Measurements from ENCODE around the gene ARSG.

Gene ARSG

DNA sequence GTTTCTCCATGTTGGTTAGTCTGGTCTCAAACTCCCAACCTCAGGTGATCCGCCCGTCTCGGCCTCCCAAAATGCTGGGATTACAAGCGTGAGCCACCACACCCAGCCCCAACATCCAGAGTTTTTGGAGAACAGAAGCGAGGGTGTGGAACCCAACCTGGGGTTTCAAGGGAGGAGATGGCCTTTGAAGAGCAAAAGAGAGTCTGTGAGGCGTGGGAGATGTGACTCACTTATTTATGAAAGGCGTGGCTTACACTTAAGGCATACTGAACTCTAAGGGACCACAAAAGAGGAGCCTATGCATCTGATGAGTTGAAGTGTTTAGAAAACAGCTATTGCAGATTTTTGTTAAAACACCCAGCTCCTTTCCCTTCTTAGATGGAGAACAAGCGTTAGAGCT lies 18.9 kb downstream of the ARSG start:
- DNase-seq (ENCODE audit: low read depth), result no peak
- no peak overlapping the region for H3K4me3 ChIP-seq (ENCODE audit: low read length)
- TF ChIP-seq, protein P1, sequence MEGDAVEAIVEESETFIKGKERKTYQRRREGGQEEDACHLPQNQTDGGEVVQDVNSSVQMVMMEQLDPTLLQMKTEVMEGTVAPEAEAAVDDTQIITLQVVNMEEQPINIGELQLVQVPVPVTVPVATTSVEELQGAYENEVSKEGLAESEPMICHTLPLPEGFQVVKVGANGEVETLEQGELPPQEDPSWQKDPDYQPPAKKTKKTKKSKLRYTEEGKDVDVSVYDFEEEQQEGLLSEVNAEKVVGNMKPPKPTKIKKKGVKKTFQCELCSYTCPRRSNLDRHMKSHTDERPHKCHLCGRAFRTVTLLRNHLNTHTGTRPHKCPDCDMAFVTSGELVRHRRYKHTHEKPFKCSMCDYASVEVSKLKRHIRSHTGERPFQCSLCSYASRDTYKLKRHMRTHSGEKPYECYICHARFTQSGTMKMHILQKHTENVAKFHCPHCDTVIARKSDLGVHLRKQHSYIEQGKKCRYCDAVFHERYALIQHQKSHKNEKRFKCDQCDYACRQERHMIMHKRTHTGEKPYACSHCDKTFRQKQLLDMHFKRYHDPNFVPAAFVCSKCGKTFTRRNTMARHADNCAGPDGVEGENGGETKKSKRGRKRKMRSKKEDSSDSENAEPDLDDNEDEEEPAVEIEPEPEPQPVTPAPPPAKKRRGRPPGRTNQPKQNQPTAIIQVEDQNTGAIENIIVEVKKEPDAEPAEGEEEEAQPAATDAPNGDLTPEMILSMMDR (conservative IDR thresholded peaks at IDR 0.05; ENCODE audit: low read length), result no peak

DNA sequence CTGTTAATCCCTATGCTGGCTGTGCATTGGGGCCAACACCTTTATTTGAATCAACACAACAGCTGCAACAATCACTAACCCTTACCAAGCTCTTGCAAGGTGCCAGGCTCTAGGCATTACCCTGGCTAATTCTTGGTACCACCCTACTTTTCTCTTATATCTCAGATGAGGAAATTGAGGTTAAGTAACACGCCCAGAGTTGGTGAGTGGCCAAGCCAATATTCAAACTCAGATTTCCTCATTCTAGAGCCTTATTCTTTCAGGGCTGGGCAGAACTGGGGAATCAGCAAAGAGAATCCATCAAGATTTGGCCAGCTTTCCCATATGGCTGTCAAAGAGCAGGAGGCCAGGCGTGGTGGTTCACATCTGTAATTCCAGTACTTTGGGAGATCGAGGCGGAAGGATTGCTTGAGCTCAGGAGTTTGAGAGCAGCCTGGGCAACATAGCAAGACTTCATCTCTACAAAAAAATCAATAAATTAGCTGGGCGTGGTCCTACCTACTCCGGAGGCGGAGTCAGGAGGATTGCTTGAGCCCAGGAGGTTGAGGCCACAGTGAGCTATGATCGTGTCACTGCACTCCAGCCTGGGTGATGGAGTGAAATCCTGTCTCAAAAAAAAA lies 23.7 kb downstream of the ARSG start:
- TF ChIP-seq, protein P1 (conservative IDR thresholded peaks at IDR 0.05; ENCODE audit: low read length), result no peak
- no peak overlapping the region for H3K4me3 ChIP-seq (ENCODE audit: low read length)
- no peak for DNase-seq (ENCODE audit: low read depth)

DNA sequence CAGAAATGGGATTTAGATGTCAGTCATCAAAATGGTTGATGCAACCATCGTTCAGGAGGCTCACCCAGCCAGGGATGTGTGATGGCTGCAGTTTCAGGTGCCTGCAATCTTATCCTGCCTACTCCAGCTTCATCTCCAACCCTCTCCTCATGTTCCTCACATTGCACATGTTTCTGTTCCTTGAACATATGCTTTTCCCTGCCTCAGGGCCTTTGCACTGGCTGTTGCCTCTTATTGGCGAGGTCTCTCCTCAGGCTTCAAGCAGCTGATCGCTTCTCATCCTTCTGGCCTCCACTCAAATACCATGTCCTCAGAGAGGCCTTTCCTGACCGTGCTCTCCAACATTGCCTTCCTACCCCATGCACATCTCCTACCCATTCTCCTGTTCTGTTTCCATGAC lies 24.6 kb downstream of the ARSG start:
- TF ChIP-seq, protein P1 (conservative IDR thresholded peaks at IDR 0.05; ENCODE audit: low read length), result no peak
- no peak for DNase-seq (ENCODE audit: low read depth)
- no peak overlapping the region for H3K4me3 ChIP-seq (ENCODE audit: low read length)

DNA sequence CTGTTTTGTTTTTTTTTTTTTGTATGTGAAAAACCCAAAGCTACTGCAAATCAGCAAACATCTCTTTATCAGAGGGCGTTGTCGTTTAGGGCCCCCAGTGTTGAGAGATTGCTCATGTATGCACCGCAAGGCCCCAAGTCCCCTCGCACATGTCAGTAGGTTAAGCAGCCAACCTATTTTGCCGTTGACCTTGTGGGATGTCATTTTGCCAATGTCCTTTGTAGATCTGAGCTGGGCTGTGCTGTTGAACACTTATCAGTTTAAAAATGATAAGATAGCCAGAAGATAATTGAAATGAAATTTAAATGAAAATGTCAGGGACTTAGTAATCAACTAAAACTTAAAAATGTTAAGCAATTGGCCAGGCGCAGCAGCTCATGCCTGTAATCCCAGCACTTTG lies 26.2 kb downstream of the ARSG start:
- H3K4me3 ChIP-seq (ENCODE audit: low read length), result no peak overlapping the region
- TF ChIP-seq, protein P1 (conservative IDR thresholded peaks at IDR 0.05; ENCODE audit: low read length), result no peak
- no peak for DNase-seq (ENCODE audit: low read depth)

DNA sequence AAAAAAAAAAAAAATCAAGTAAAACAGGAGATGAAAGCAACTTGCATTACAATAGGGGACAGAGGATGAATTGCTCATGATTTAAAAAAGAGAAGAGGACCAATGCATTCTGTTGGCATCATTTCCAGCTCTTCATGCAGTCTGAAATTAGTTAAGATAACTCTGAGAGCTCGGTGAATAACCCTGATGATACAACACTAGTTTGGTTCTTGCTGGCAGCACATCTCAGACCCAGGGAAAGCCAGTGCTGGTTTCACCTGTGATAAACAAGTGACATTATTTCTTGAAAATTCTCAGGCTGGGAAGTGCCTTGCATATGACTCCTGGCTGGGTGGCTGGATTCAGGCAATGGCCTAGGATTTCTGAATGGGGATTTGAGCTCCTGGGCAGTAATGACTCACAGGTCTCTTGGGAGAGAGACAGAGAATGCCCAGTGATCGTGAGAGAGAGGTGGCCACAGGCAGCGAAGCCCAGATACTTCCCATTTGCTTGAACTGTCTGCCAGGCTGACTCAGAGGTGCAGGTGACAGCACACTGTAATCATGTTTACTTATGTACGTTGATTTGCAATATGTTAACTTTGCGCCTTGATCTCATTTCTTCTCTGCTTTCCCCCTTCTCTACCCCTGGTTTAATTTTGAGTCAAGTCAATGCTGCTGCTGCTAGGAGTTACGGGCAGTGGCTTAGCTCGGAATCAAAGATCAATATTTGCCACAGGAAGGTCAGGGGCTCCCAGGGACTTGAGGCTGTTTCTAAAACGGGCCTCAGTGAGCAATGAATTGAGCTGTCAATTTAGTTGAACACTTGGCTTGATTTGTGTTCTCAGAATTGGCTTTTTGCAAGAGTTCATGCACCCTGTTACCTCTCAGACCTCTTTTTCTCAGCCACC lies 27.1 kb downstream of the ARSG start:
- H3K4me3 ChIP-seq (ENCODE audit: low read length), result no peak overlapping the region
- peak; percentile 57 for DNase-seq (ENCODE audit: low read depth)
- TF ChIP-seq, protein P1 (conservative IDR thresholded peaks at IDR 0.05; ENCODE audit: low read length), result no peak

DNA sequence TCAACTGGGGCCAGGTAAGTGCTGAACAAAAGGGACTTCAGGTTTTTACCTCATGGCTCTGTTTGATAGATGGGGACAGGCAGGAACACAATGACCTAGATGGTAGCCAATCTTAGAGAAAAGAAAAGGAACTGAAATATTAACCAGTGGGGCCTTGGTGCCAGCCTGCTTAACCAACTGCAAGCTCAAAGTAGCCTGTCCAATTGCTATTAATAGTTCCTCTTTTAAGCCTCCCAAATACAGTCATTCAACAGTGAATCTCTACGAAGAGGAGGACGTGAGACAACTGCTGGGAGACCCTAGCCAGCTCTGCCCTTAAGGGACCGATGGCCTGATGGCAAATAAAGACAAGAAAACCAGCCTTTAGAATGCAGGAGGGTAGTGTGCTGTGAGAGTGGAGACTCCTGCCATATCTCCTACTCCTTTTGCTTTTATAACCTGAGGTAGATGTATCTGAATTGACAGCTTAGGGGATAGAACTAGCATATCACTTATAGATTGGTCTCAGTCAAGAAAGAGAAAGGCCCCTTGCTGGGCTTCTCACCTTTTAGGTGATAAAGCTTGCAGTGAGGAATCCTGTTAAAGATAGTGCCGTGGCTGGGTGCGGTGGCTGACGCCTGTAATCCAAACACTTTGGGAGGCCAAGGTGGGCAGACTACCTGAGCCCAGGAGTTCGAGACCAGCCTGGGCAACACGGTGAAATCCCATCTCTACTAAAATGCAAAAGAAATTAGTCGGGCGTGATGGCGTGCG lies 28.3 kb downstream of the ARSG start:
- no peak for DNase-seq (ENCODE audit: low read depth)
- TF ChIP-seq, protein P1 (conservative IDR thresholded peaks at IDR 0.05; ENCODE audit: low read length), result no peak
- H3K4me3 ChIP-seq (ENCODE audit: low read length), result no peak overlapping the region

Measured in AG10803 (cell line).